ENCODE data around the gene VMAC.
"Not testable (repeated sequence)": the region's sequence is repeated elsewhere in the genome, so short reads cannot be mapped to it uniquely, and the experiment has no call there.

The VMAC gene

DNA sequence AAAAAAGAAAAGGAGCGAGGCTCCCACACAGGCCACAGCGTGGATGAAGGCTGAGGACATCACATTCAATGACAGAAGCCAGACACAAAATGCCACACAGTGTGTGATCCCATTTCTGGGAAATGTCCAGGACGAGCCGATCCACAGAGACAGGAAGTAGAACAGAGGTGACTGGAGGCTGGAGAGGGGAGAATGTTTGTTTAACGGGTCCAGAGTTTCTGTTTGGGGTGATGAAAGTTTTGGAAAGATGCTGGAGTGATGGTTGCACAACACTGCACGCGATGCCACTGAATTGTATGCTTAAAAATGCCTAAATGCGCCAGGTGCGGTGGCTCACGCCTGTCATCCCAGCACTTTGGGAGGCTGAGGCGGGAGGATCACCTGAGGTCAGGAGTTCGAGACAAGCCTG lies 33.7 kb upstream of the VMAC start:
- Histone ChIP-seq H3K4me2 (ENCODE audit: low read length) (no peak overlapping the region), H2BK12ac (ENCODE audit: low read length) (no peak overlapping the region), H3K27ac (ENCODE audit: low read depth, low read length) (no peak overlapping the region), H3K36me3 (ENCODE audit: control insufficient read depth in 1 of 2, insufficient read depth in 2 of 2, low read length in 2 of 2) (no peaks in the 10 kb centered on the region), H3K9me3 (ENCODE audit: insufficient read depth, low read depth, low read length) (no peaks in the 10 kb centered on the region), H3K79me1 (ENCODE audit: low read length) (no peaks in the 10 kb centered on the region), H3K79me2 (ENCODE audit: control insufficient read depth, insufficient read depth, low read length, poor library complexity) (no peaks in the 10 kb centered on the region), H2BK120ac (ENCODE audit: insufficient read depth, low read length, poor library complexity) (no peak overlapping the region), H3K9ac (ENCODE audit: low read length) (no peak overlapping the region), H3K4me1 (ENCODE audit: control insufficient read depth in 1 of 2, insufficient read depth in 2 of 2, low read length in 2 of 2) (peaks cover 3 to 5% of the 10 kb centered on the region in 2 experiments), H2BK5ac (ENCODE audit: low read depth, low read length, poor library complexity) (no peak overlapping the region), H3K4ac (ENCODE audit: low read depth, low read length) (no peak overlapping the region), H4K12ac (ENCODE audit: low read depth, low read length) (no peak overlapping the region), H3K14ac (ENCODE audit: low read length) (no peak overlapping the region), H4K91ac (ENCODE audit: low read depth, low read length) (no peak overlapping the region), H3K4me3 (ENCODE audit: low read depth, low read length) (no peak overlapping the region), H2AK5ac (ENCODE audit: low read length) (no peak overlapping the region), H4K8ac (ENCODE audit: low read depth, low read length) (no peak overlapping the region), H3K23ac (ENCODE audit: low read length) (no peak overlapping the region), H3K18ac (ENCODE audit: low read length) (no peak overlapping the region), H2AFZ (ENCODE audit: insufficient read depth, low read length, poor library complexity) (no peak overlapping the region), H3K27me3 (ENCODE audit: insufficient read depth, low read length) (no peaks in the 10 kb centered on the region)
- DNase-seq, result no peak
- no CpG with 5 or more reads among the region's 12 CpGs for WGBS (ENCODE audit: extremely low coverage, insufficient coverage, insufficient read length)

GRCh38 chr19:5873617-5874199 lies 31.0 kb upstream of the VMAC start:
- Histone ChIP-seq H3K27me3 (ENCODE audit: insufficient read depth, low read length) (no peaks in the 10 kb centered on the region), H2BK12ac (ENCODE audit: low read length) (no peak overlapping the region), H3K4me2 (ENCODE audit: low read length) (no peak overlapping the region), H3K14ac (ENCODE audit: low read length) (no peak overlapping the region), H2AFZ (ENCODE audit: insufficient read depth, low read length, poor library complexity) (no peak overlapping the region), H3K4me1 (ENCODE audit: control insufficient read depth in 1 of 2, insufficient read depth in 2 of 2, low read length in 2 of 2) (peaks cover 3 to 5% of the 10 kb centered on the region in 2 experiments), H3K9me3 (ENCODE audit: insufficient read depth, low read depth, low read length) (no peaks in the 10 kb centered on the region), H4K8ac (ENCODE audit: low read depth, low read length) (no peak overlapping the region), H3K23ac (ENCODE audit: low read length) (peak overlapping the region; percentile 17), H4K12ac (ENCODE audit: low read depth, low read length) (no peak overlapping the region), H3K18ac (ENCODE audit: low read length) (no peak overlapping the region), H3K4ac (ENCODE audit: low read depth, low read length) (no peak overlapping the region), H3K4me3 (ENCODE audit: low read depth, low read length) (no peak overlapping the region), H3K36me3 (ENCODE audit: control insufficient read depth in 1 of 2, insufficient read depth in 2 of 2, low read length in 2 of 2) (no peaks in the 10 kb centered on the region), H2BK5ac (ENCODE audit: low read depth, low read length, poor library complexity) (no peak overlapping the region), H4K91ac (ENCODE audit: low read depth, low read length) (no peak overlapping the region), H2BK120ac (ENCODE audit: insufficient read depth, low read length, poor library complexity) (no peak overlapping the region), H3K79me1 (ENCODE audit: low read length) (no peaks in the 10 kb centered on the region), H3K79me2 (ENCODE audit: control insufficient read depth, insufficient read depth, low read length, poor library complexity) (no peaks in the 10 kb centered on the region), H3K9ac (ENCODE audit: low read length) (no peak overlapping the region), H3K27ac (ENCODE audit: low read depth, low read length) (no peak overlapping the region), H2AK5ac (ENCODE audit: low read length) (no peak overlapping the region)
- no CpG with 5 or more reads among the region's 12 CpGs for WGBS (ENCODE audit: extremely low coverage, insufficient coverage, insufficient read length)
- no peak for DNase-seq

DNA sequence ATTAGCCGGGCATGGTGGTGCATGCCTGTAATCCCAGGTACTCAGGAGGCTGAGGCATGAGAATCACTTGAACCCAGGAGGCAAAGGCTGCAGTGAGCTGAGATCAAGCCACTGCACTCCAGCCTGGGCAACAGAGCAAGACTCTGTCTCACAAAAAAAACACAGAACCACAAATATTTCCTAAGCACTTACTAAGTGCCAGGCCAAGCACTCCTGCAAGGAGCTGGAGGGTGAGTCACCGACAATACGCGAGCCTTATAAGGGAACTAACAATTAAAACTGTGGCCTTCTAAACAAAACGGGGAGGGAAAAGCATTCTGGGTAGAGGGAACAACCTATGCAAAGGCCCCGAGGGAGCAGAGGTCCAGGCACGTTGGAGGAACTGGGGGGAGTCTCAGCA lies 30.2 kb upstream of the VMAC start:
- not testable (repeated sequence) for H4K8ac ChIP-seq (ENCODE audit: low read depth, low read length); H2AK5ac ChIP-seq (ENCODE audit: low read length); H3K14ac ChIP-seq (ENCODE audit: low read length); H3K4ac ChIP-seq (ENCODE audit: low read depth, low read length); H4K12ac ChIP-seq (ENCODE audit: low read depth, low read length); H3K9ac ChIP-seq (ENCODE audit: low read length); H4K91ac ChIP-seq (ENCODE audit: low read depth, low read length); H2BK5ac ChIP-seq (ENCODE audit: low read depth, low read length, poor library complexity); H3K9me3 ChIP-seq (ENCODE audit: insufficient read depth, low read depth, low read length); H2BK12ac ChIP-seq (ENCODE audit: low read length); H3K27ac ChIP-seq (ENCODE audit: low read depth, low read length); H3K27me3 ChIP-seq (ENCODE audit: insufficient read depth, low read length); H3K23ac ChIP-seq (ENCODE audit: low read length); H2BK120ac ChIP-seq (ENCODE audit: insufficient read depth, low read length, poor library complexity); H3K79me2 ChIP-seq (ENCODE audit: control insufficient read depth, insufficient read depth, low read length, poor library complexity); H3K4me1 ChIP-seq (ENCODE audit: control insufficient read depth in 1 of 2, insufficient read depth in 2 of 2, low read length in 2 of 2); H3K79me1 ChIP-seq (ENCODE audit: low read length); H2AFZ ChIP-seq (ENCODE audit: insufficient read depth, low read length, poor library complexity); H3K4me2 ChIP-seq (ENCODE audit: low read length); H3K36me3 ChIP-seq (ENCODE audit: control insufficient read depth in 1 of 2, insufficient read depth in 2 of 2, low read length in 2 of 2); H3K4me3 ChIP-seq (ENCODE audit: low read depth, low read length); H3K18ac ChIP-seq (ENCODE audit: low read length)
- WGBS (ENCODE audit: extremely low coverage, insufficient coverage, insufficient read length), result no CpG with 5 or more reads among the region's 7 CpGs
- DNase-seq, result peak in 1 of 2 donors; percentile 30

- Histone ChIP-seq H2BK12ac (ENCODE audit: low read length) (no peak overlapping the region), H3K36me3 (ENCODE audit: control insufficient read depth in 1 of 2, insufficient read depth in 2 of 2, low read length in 2 of 2) (no peaks in the 10 kb centered on the region), H3K18ac (ENCODE audit: low read length) (no peak overlapping the region), H2BK120ac (ENCODE audit: insufficient read depth, low read length, poor library complexity) (no peak overlapping the region), H3K4me3 (ENCODE audit: low read depth, low read length) (no peak overlapping the region), H3K79me1 (ENCODE audit: low read length) (no peaks in the 10 kb centered on the region), H3K4me2 (ENCODE audit: low read length) (no peak overlapping the region), H2AK5ac (ENCODE audit: low read length) (no peak overlapping the region), H3K4me1 (ENCODE audit: control insufficient read depth in 1 of 2, insufficient read depth in 2 of 2, low read length in 2 of 2) (peaks cover 0 to 5% of the 10 kb centered on the region in 2 experiments), H2BK5ac (ENCODE audit: low read depth, low read length, poor library complexity) (no peak overlapping the region), H3K27me3 (ENCODE audit: insufficient read depth, low read length) (no peaks in the 10 kb centered on the region), H4K8ac (ENCODE audit: low read depth, low read length) (no peak overlapping the region), H4K91ac (ENCODE audit: low read depth, low read length) (no peak overlapping the region), H3K14ac (ENCODE audit: low read length) (no peak overlapping the region), H3K79me2 (ENCODE audit: control insufficient read depth, insufficient read depth, low read length, poor library complexity) (no peaks in the 10 kb centered on the region), H2AFZ (ENCODE audit: insufficient read depth, low read length, poor library complexity) (no peak overlapping the region), H3K9ac (ENCODE audit: low read length) (no peak overlapping the region), H3K9me3 (ENCODE audit: insufficient read depth, low read depth, low read length) (no peaks in the 10 kb centered on the region), H3K4ac (ENCODE audit: low read depth, low read length) (no peak overlapping the region), H3K27ac (ENCODE audit: low read depth, low read length) (no peak overlapping the region), H4K12ac (ENCODE audit: low read depth, low read length) (no peak overlapping the region), H3K23ac (ENCODE audit: low read length) (no peak overlapping the region)
- no CpG with 5 or more reads among the region's 8 CpGs for WGBS (ENCODE audit: extremely low coverage, insufficient coverage, insufficient read length)
- no peak for DNase-seq
These were observed 27.2 kb upstream of the VMAC start for GRCh38 chr19:5877427-5877826.

All from trophoblast cell (in vitro differentiated cells and primary cell).